Measurements from ENCODE around the gene FOXL2NB.
"Not testable (repeated sequence)": the region's sequence is repeated elsewhere in the genome, so short reads cannot be mapped to it uniquely, and the experiment has no call there.

The FOXL2NB gene

GRCh38 chr3:138946663-138947494 lies at the start of gene FOXL2NB, which contains the start of gene FOXL2:
Gene FOXL2NB (plus strand): TSS chr3:138947217. CDS start chr3:138947365, 148 bp downstream.
Gene FOXL2 (minus strand): TSS chr3:138947137. CDS start chr3:138946722, 415 bp downstream.
- DNase-seq, result no peak

- DNase-seq, result no peak
Observed at GRCh38 chr3:138898301-138898700, 48.7 kb upstream of the FOXL2NB start.

GRCh38 chr3:138898708-138899107 lies 48.3 kb upstream of the FOXL2NB start:
- no peak for DNase-seq

GRCh38 chr3:138899351-138899991 lies 47.5 kb upstream of the FOXL2NB start:
- DNase-seq, result no peak

GRCh38 chr3:138901567-138901966 lies 45.5 kb upstream of the FOXL2NB start:
- peak; percentile 85 for DNase-seq

GRCh38 chr3:138902171-138902570 lies 44.8 kb upstream of the FOXL2NB start:
- peak; percentile 71 for DNase-seq

- peak; percentile 78 for DNase-seq
Observed at GRCh38 chr3:138907539-138907938, 39.5 kb upstream of the FOXL2NB start.

- DNase-seq, result peak; percentile 88
Observed at GRCh38 chr3:138908846-138909245, 38.2 kb upstream of the FOXL2NB start.

GRCh38 chr3:138909904-138910303 lies 37.1 kb upstream of the FOXL2NB start:
- no peak for DNase-seq

- DNase-seq, result no peak
Observed at GRCh38 chr3:138911621-138912020, 35.4 kb upstream of the FOXL2NB start.

GRCh38 chr3:138912237-138912636 lies 34.8 kb upstream of the FOXL2NB start:
- no peak for DNase-seq

GRCh38 chr3:138913766-138914165 lies 33.3 kb upstream of the FOXL2NB start:
- DNase-seq, result no peak

GRCh38 chr3:138914870-138915502 lies 32.0 kb upstream of the FOXL2NB start:
- peak; percentile 81 for DNase-seq

GRCh38 chr3:138915503-138916498 lies 31.2 kb upstream of the FOXL2NB start:
- peak; percentile 96 for DNase-seq

GRCh38 chr3:138916824-138917223 lies 30.2 kb upstream of the FOXL2NB start:
- DNase-seq, result no peak

- no peak for DNase-seq
Observed at GRCh38 chr3:138919325-138919724, 27.7 kb upstream of the FOXL2NB start.

GRCh38 chr3:138921316-138922292 lies 25.4 kb upstream of the FOXL2NB start:
- DNase-seq, result no peak

- not testable (repeated sequence) for DNase-seq
Observed at GRCh38 chr3:138922400-138922799, 24.6 kb upstream of the FOXL2NB start.

- DNase-seq, result peak; percentile 84
Observed at GRCh38 chr3:138923531-138923994, 23.5 kb upstream of the FOXL2NB start.

GRCh38 chr3:138928727-138929372 lies 18.2 kb upstream of the FOXL2NB start:
- no peak for DNase-seq

Measured in inflammatory macrophage treated with lipopolysaccharide for 4 hours (primary cell).